Left kidney (tissue), 1 donor: ENCODE measurements around the gene P2RX5. TPM values are rescaled to one million over a fixed set of nuclear protein-coding genes. Genes with fewer than 3 reads are reported as not detected.

Source experiments
- polyA plus RNA-seq: library from polyadenylated mRNA; unstranded; fragments of 120-200 nt; gene quantifications from one replicate; pipeline ENCODE4 v1.2.1, GENCODE V29; 2013; ENCODE audit not compliant: insufficient read length

Gene P2RX5
- polyA plus RNA-seq, 1 donor, result 0.95 TPM

Other genes with a start within 250 kb of the P2RX5 start
- gene SPATA22, start 224.3 kb downstream of the P2RX5 start, polyA plus RNA-seq, result 0.15 TPM
- gene ASPA, start 220.2 kb downstream of the P2RX5 start, polyA plus RNA-seq, result 33.2 TPM
- gene TRPV3, start 138.3 kb downstream of the P2RX5 start, polyA plus RNA-seq, result 1.1 TPM
- 13.0 TPM for gene TRPV1, start 86.7 kb downstream of the P2RX5 start, polyA plus RNA-seq
- gene SHPK, start 59.9 kb downstream of the P2RX5 start, polyA plus RNA-seq, result 18.7 TPM
- 23.3 TPM for gene CTNS, start 59.4 kb downstream of the P2RX5 start, polyA plus RNA-seq
- 78.4 TPM for gene TAX1BP3, start 27.6 kb downstream of the P2RX5 start, polyA plus RNA-seq
- gene EMC6, start 27.3 kb downstream of the P2RX5 start, polyA plus RNA-seq, result 20.3 TPM
- gene HASPIN, start 27.7 kb upstream of the P2RX5 start, polyA plus RNA-seq, result 4.4 TPM
- 42.7 TPM for gene ITGAE, start 105.0 kb upstream of the P2RX5 start, polyA plus RNA-seq
- gene NCBP3, start 150.1 kb upstream of the P2RX5 start, polyA plus RNA-seq, result 116 TPM
- gene CAMKK1, start 196.9 kb upstream of the P2RX5 start, polyA plus RNA-seq, result 4.2 TPM
- 0.67 TPM for gene P2RX1, start 220.3 kb upstream of the P2RX5 start, polyA plus RNA-seq